Neural cell (in vitro differentiated cells): ENCODE results near the gene CDC37. TPM values are rescaled to one million over a fixed set of nuclear protein-coding genes. Genes with fewer than 3 reads are reported as not detected.
A peak's percentile ranks its signal among the peaks of the same experiment; 100 is the strongest.
"Not testable (repeated sequence)": the region's sequence is repeated elsewhere in the genome, so short reads cannot be mapped to it uniquely, and the experiment has no call there.

Source experiments
- H2AFZ ChIP-seq: fragments of 200-600, 300-800 bp; sonication (generic), shearing (Covaris generic); 2 replicates; pipeline ENCODE4 v1.6.0; 2014; ENCODE audit warnings: low read depth, mild to moderate bottlenecking, antibody characterized with exemption, low read length, moderate library complexity
- H3F3A ChIP-seq: fragments of 200-600 bp; shearing (Covaris generic); 2 replicates; pipeline ENCODE4 v1.6.1; 2016; ENCODE audit warnings: mild to moderate bottlenecking, moderate library complexity, mixed read lengths, antibody characterized with exemption, low read length; ENCODE audit not compliant: insufficient read depth, poor library complexity, severe bottlenecking
- H3K27ac ChIP-seq: fragments of 200-600, 300-800 bp; sonication (generic), shearing (Covaris generic); 2 replicates; pipeline ENCODE4 v1.5.1; 2014; ENCODE audit warnings: mild to moderate bottlenecking, low read length, moderate library complexity
- H3K27me3 ChIP-seq: fragments of 300-800, 200-600 bp; sonication (generic), shearing (Covaris generic); 2 replicates; pipeline ENCODE4 v1.6.0; 2014; ENCODE audit warnings: mild to moderate bottlenecking, low read depth, low read length, moderate library complexity; ENCODE audit not compliant: insufficient read depth
- H3K36me3 ChIP-seq: fragments of 300-800, 200-600 bp; sonication (generic), shearing (Covaris generic); 2 replicates; pipeline ENCODE4 v1.5.1; 2014; ENCODE audit warnings: mild to moderate bottlenecking, antibody characterized with exemption, low read length, moderate library complexity; ENCODE audit not compliant: insufficient read depth
- H3K4me2 ChIP-seq: fragments of 300-800, 200-600 bp; sonication (generic), shearing (Covaris generic); 2 replicates; pipeline ENCODE4 v1.6.0; 2014; ENCODE audit warnings: mild to moderate bottlenecking, low read length
- H3K4me3 ChIP-seq: fragments of 300-800, 200-600 bp; sonication (generic), shearing (Covaris generic); 2 replicates; pipeline ENCODE4 v1.5.1; 2014; ENCODE audit warnings: mild to moderate bottlenecking, low read length, moderate library complexity
- H3K79me2 ChIP-seq: fragments of 200-600 bp; shearing (Covaris generic); replicated peaks from 2 replicates; pipeline ENCODE4 v1.6.0; 2014; ENCODE audit warnings: mild to moderate bottlenecking, low read length, moderate library complexity; ENCODE audit not compliant: insufficient read depth
- H3K9ac ChIP-seq: fragments of 300-800, 200-600 bp; sonication (generic), shearing (Covaris generic); 2 replicates; pipeline ENCODE4 v1.6.1; 2016; ENCODE audit warnings: mild to moderate bottlenecking, low read length, mixed read lengths
- H3K9me2 ChIP-seq: fragments of 200-600 bp; shearing (Covaris generic); 2 replicates; pipeline ENCODE4 v1.6.1; 2016; ENCODE audit warnings: mild to moderate bottlenecking, low read length, mixed read lengths; ENCODE audit not compliant: insufficient read depth
- H3K9me3 ChIP-seq: fragments of 200-600, 300-800 bp; sonication (generic), shearing (Covaris generic); 2 replicates; pipeline ENCODE4 v1.6.1; 2016; ENCODE audit warnings: mild to moderate bottlenecking, mixed run types, low read length, moderate library complexity, mixed read lengths
- H4K20me1 ChIP-seq: fragments of 200-600 bp; shearing (Covaris generic); 2 replicates; pipeline ENCODE4 v1.6.1; 2016; ENCODE audit warnings: mild to moderate bottlenecking, mixed run types; ENCODE audit not compliant: insufficient read depth
- CTCF ChIP-seq: fragments of 450-650 bp; IDR thresholded peaks from 2 replicates; pipeline ENCODE4 v1.5.1; 2014; ENCODE audit warnings: antibody characterized with exemption, mild to moderate bottlenecking, moderate library complexity; ENCODE audit not compliant: poor library complexity, severe bottlenecking
- EP300 ChIP-seq: fragments of 450-650 bp; conservative IDR thresholded peaks from 2 replicates; pipeline ENCODE4 v1.6.1; 2014; ENCODE audit warnings: antibody characterized with exemption, mild to moderate bottlenecking, moderate library complexity; ENCODE audit not compliant: poor library complexity, severe bottlenecking
- EZH2 ChIP-seq: fragments of 200-600, 300-800 bp; shearing (Covaris generic), sonication (generic); IDR thresholded peaks from 2 replicates; pipeline ENCODE4 v1.6.1; 2014; ENCODE audit warnings: antibody characterized with exemption, low read length, borderline replicate concordance, mild to moderate bottlenecking; ENCODE audit not compliant: insufficient read depth, poor library complexity, severe bottlenecking
- MXI1 ChIP-seq: fragments of 450-650 bp; conservative IDR thresholded peaks from 2 replicates; pipeline ENCODE4 v1.6.1; 2014; ENCODE audit warnings: antibody characterized with exemption, mild to moderate bottlenecking; ENCODE audit not compliant: poor library complexity, severe bottlenecking
- POLR2AphosphoS5 ChIP-seq: IDR thresholded peaks from 2 replicates; pipeline ENCODE4 v1.6.1; 2012
- RAD21 ChIP-seq: fragments of 450-650 bp; conservative IDR thresholded peaks from 2 replicates; pipeline ENCODE4 v1.6.1; 2014; ENCODE audit warnings: antibody characterized with exemption, mild to moderate bottlenecking, moderate library complexity
- REST ChIP-seq: IDR thresholded peaks from 2 replicates; pipeline ENCODE4 v1.6.1; 2012; ENCODE audit warnings: borderline replicate concordance
- SMC3 ChIP-seq: fragments of 450-650 bp; conservative IDR thresholded peaks from 2 replicates; pipeline ENCODE4 v1.6.1; 2014; ENCODE audit warnings: antibody characterized with exemption, mild to moderate bottlenecking, moderate library complexity; ENCODE audit not compliant: poor library complexity
- TAF1 ChIP-seq: IDR thresholded peaks from 2 replicates; pipeline ENCODE4 v1.6.1; 2012; ENCODE audit warnings: low read depth
- polyA plus RNA-seq: library from polyadenylated mRNA; depleted of rRNA; stranded (reverse); fragments of >200 nt; gene quantifications from 2 replicates; pipeline ENCODE4 v1.2.3, GENCODE V29; 2014

The CDC37 gene
- polyA plus RNA-seq, 1 donor from 2014 or later: 359 TPM

DNA sequence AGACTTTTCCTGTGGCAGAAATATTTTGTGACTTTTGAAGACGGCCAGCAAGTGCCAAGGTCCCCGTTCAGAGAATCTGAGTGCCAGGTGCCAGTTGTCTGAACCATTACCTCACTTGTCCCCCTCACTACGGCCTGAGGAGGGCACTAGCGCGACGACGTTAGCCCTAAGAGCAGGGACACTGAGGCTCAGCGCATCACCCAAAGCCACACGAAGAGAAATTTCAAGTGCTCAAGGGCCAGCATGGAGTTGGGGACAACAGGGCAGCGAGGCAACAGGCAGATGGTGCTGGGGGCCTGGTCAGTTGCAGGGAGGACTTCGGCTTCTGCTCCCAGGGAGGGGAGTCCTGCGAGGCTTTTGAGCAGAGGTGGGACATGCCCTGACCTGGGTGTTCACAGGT is 13.5 kb downstream of the CDC37 start:
- H3K79me2 ChIP-seq: no peaks in the 10 kb centered on the region
- no peak overlapping the region for H3K9ac ChIP-seq
- H3K27ac ChIP-seq: no peak overlapping the region
- H3K27me3 ChIP-seq: no peaks in the 10 kb centered on the region
- H3K9me3 ChIP-seq: no peaks in the 10 kb centered on the region
- no peaks in the 10 kb centered on the region for H4K20me1 ChIP-seq
- no peaks in the 10 kb centered on the region for H3K36me3 ChIP-seq
- no peak overlapping the region for H2AFZ ChIP-seq
- H3K9me2 ChIP-seq: no peaks in the 10 kb centered on the region
- H3K4me2 ChIP-seq: no peak overlapping the region
- H3K4me3 ChIP-seq: no peak overlapping the region
- no peaks in the 10 kb centered on the region for H3F3A ChIP-seq
- TF ChIP-seq MXI1 (no peak), EZH2 (no peak), POLR2AphosphoS5 (no peak)

DNA sequence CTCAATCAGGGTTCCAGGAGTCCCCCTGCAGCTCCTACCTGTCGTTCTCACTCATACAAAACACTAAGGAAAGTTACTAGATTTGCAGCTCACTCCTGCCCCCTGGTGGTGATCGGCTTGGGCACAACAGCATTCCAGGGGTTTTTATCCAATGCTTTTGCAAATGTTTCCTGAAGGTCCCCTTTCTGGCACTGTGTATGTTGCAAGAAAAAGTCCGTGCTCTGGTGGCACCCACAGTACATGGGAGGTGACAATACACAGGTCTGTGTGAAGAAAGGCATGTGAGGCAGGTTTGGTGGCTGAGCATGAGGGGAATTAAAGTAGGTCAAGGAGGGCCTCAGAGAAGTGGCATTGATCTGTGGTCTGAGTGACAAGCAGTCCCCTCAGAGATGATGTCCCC is 14.4 kb downstream of the CDC37 start:
- Histone ChIP-seq H3K9me2 (no peaks in the 10 kb centered on the region), H4K20me1 (no peaks in the 10 kb centered on the region), H3K4me2 (no peak overlapping the region), H3K9ac (no peak overlapping the region), H3K4me3 (no peak overlapping the region), H3K79me2 (no peaks in the 10 kb centered on the region), H3K36me3 (no peaks in the 10 kb centered on the region), H3F3A (no peaks in the 10 kb centered on the region), H3K27me3 (no peaks in the 10 kb centered on the region), H2AFZ (no peak overlapping the region), H3K9me3 (no peaks in the 10 kb centered on the region), H3K27ac (no peak overlapping the region)
- no peak for TF ChIP-seq POLR2AphosphoS5
- no peak for TF ChIP-seq TAF1
- no peak for TF ChIP-seq EP300
- TF ChIP-seq REST: no peak
- TF ChIP-seq SMC3: peak; percentile 91
- peak; percentile 82 for TF ChIP-seq RAD21
- no peak for TF ChIP-seq EZH2
- TF ChIP-seq MXI1: no peak
- TF ChIP-seq CTCF: peak; percentile 90

- no peaks in the 10 kb centered on the region for H3K27me3 ChIP-seq
- no peak overlapping the region for H3K4me2 ChIP-seq
- no peaks in the 10 kb centered on the region for H3K36me3 ChIP-seq
- H3K4me3 ChIP-seq: no peak overlapping the region
- no peaks in the 10 kb centered on the region for H3K9me3 ChIP-seq
- H2AFZ ChIP-seq: no peak overlapping the region
- peaks cover 6% of the 10 kb centered on the region for H3K79me2 ChIP-seq
- peaks cover 4% of the 10 kb centered on the region for H3F3A ChIP-seq
- no peak for TF ChIP-seq POLR2AphosphoS5
- TF ChIP-seq CTCF: no peak
- no peak overlapping the region for H3K9ac ChIP-seq
- no peaks in the 10 kb centered on the region for H3K9me2 ChIP-seq
- H4K20me1 ChIP-seq: no peaks in the 10 kb centered on the region
- no peak overlapping the region for H3K27ac ChIP-seq
These were observed 18.8 kb downstream of the CDC37 start for GRCh38 chr19:10384580-10384979.

DNA sequence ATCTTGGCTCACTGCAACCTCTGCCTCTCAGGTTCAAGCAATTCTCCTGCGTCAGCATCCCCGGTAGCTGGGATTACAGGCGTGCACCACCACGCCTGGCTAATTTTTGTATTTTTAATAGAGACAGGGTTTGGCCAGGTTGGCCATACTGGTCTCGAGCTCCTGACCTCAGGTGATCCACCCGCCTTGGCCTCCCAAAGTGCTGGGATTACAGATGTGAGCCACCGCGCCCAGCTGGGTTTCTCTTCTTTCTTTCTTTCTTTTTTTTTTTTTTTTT is 20.2 kb downstream of the CDC37 start:
- H2AFZ ChIP-seq, H4K20me1 ChIP-seq, H3K27ac ChIP-seq, H3K27me3 ChIP-seq, H3K9ac ChIP-seq, H3K79me2 ChIP-seq, H3K9me2 ChIP-seq, H3K9me3 ChIP-seq, H3K4me3 ChIP-seq, H3K36me3 ChIP-seq, H3F3A ChIP-seq, H3K4me2 ChIP-seq: not testable (repeated sequence)
